GM23338 (cell line): Measurements from ENCODE around the gene GJC2. TPM values are rescaled to one million over a fixed set of nuclear protein-coding genes. Genes with fewer than 3 reads are reported as not detected.

Experiments used
- ATAC-seq: fragments of 200-7000 bp; cut with Tn5 transposase; 3 replicates; pipeline ENCODE4 v1.9.1; 2020
- DNase-seq: peaks from one replicate; pipeline ENCODE4 v3.0.0-alpha.2; 2015; ENCODE audit warnings: low spot score
- H2AFZ ChIP-seq: fragments of 200-600 bp; sonication (generic); 2 replicates; pipeline ENCODE4 v1.8.0; 2016; ENCODE audit warnings: antibody characterized with exemption, mild to moderate bottlenecking, moderate library complexity
- H3F3A ChIP-seq: fragments of 200-600 bp; sonication (generic); replicated peaks from 2 replicates; pipeline ENCODE4 v1.8.0; 2017; ENCODE audit warnings: antibody characterized with exemption, mixed run types, low read depth
- H3K27ac ChIP-seq: fragments of 200-600 bp; sonication (generic); 2 replicates; pipeline ENCODE4 v1.6.1; 2016; ENCODE audit warnings: low read depth
- H3K27me3 ChIP-seq: fragments of 200-600 bp; sonication (generic); 2 replicates; pipeline ENCODE4 v1.8.0; 2016; ENCODE audit warnings: mild to moderate bottlenecking, mixed run types, moderate library complexity; ENCODE audit not compliant: insufficient read depth
- H3K36me3 ChIP-seq: fragments of 200-600 bp; sonication (generic); 2 replicates; pipeline ENCODE4 v1.8.0; 2016; ENCODE audit warnings: mild to moderate bottlenecking; ENCODE audit not compliant: insufficient read depth
- H3K4me1 ChIP-seq: fragments of 200-600 bp; sonication (generic); 2 replicates; pipeline ENCODE4 v1.8.0; 2016; ENCODE audit warnings: mild to moderate bottlenecking, moderate library complexity; ENCODE audit not compliant: insufficient read depth
- H3K4me2 ChIP-seq: fragments of 200-600 bp; sonication (generic); 2 replicates; pipeline ENCODE4 v1.7.1; 2017; ENCODE audit warnings: mixed run types
- H3K4me3 ChIP-seq: fragments of 200-600 bp; sonication (generic); 2 replicates; pipeline ENCODE4 v1.6.1; 2016; ENCODE audit warnings: mixed run types
- H3K79me2 ChIP-seq: fragments of 200-600 bp; sonication (generic); replicated peaks from 2 replicates; pipeline ENCODE4 v1.8.0; 2017; ENCODE audit warnings: mild to moderate bottlenecking; ENCODE audit not compliant: insufficient read depth
- H3K9me2 ChIP-seq: fragments of 200-600 bp; sonication (generic); 2 replicates; pipeline ENCODE4 v1.8.0; 2017; ENCODE audit not compliant: insufficient read depth
- H4K20me1 ChIP-seq: fragments of 200-600 bp; sonication (generic); replicated peaks from 2 replicates; pipeline ENCODE4 v1.8.0; 2017; ENCODE audit warnings: mild to moderate bottlenecking; ENCODE audit not compliant: insufficient read depth
- H3K27ac Mint-ChIP-seq: 2 replicates; pipeline ENCODE4 v1.8.0; 2020; ENCODE audit warnings: inconsistent platforms, mild to moderate bottlenecking, moderate library complexity, mixed read lengths
- H3K27me3 Mint-ChIP-seq: 3 replicates; pipeline ENCODE4 v1.8.0; 2022; ENCODE audit warnings: low read depth, mild to moderate bottlenecking, moderate library complexity, mixed read lengths, inconsistent platforms; ENCODE audit not compliant: insufficient read depth, poor library complexity
- H3K36me3 Mint-ChIP-seq: 3 replicates; pipeline ENCODE4 v1.8.0; 2021; ENCODE audit warnings: low read depth, mild to moderate bottlenecking, inconsistent platforms, moderate library complexity, mixed read lengths
- H3K4me1 Mint-ChIP-seq: 3 replicates; pipeline ENCODE4 v1.8.0; 2020; ENCODE audit warnings: mild to moderate bottlenecking, inconsistent platforms, mixed read lengths
- H3K4me3 Mint-ChIP-seq: 3 replicates; pipeline ENCODE4 v1.8.0; 2021; ENCODE audit warnings: moderate library complexity, mild to moderate bottlenecking, inconsistent platforms, mixed read lengths
- H3K9me3 Mint-ChIP-seq: 3 replicates; pipeline ENCODE4 v1.8.0; 2020; ENCODE audit warnings: moderate library complexity, mild to moderate bottlenecking, inconsistent platforms, mixed read lengths
- CREB1 ChIP-seq: fragments of 250-450 bp; sonication (Bioruptor Pico); IDR thresholded peaks from 2 replicates; pipeline ENCODE4 v1.5.0; 2020; ENCODE audit warnings: low read depth, mild to moderate bottlenecking, moderate library complexity
- EZH2 ChIP-seq: fragments of 200-600 bp; sonication (generic); IDR thresholded peaks from one replicate; pipeline ENCODE4 v1.8.0; 2017; ENCODE audit warnings: antibody characterized with exemption, mild to moderate bottlenecking, low read depth; ENCODE audit not compliant: unreplicated experiment
- EZH2phosphoT487 ChIP-seq: fragments of 200-600 bp; sonication (generic); IDR thresholded peaks from one replicate; pipeline ENCODE4 v1.8.1; 2018; ENCODE audit warnings: antibody characterized with exemption; ENCODE audit not compliant: unreplicated experiment
- JUNB ChIP-seq: IDR thresholded peaks from one replicate; pipeline ENCODE4 v1.6.1; 2016; ENCODE audit warnings: antibody characterized with exemption; ENCODE audit not compliant: unreplicated experiment
- NANOG ChIP-seq: IDR thresholded peaks from 2 replicates; pipeline ENCODE4 v1.6.1; 2016; ENCODE audit warnings: antibody characterized with exemption, borderline replicate concordance
- POLR2AphosphoS5 ChIP-seq: IDR thresholded peaks from 2 replicates; pipeline ENCODE4 v1.6.1; 2016; ENCODE audit warnings: antibody characterized with exemption, low read depth
- ZNF114 ChIP-seq: fragments of 250-450 bp; sonication (Bioruptor Pico); IDR thresholded peaks from 2 replicates; pipeline ENCODE4 v1.5.0; 2020; ENCODE audit warnings: mild to moderate bottlenecking, moderate library complexity
- ZNF331 ChIP-seq: fragments of 250-450 bp; sonication (Bioruptor Pico); IDR thresholded peaks from 2 replicates; pipeline ENCODE4 v1.5.0; 2020; ENCODE audit warnings: low read depth, mild to moderate bottlenecking, moderate library complexity
- polyA plus RNA-seq: library from polyadenylated mRNA; unstranded; fragments of >200 nt; fragmentation: Nextera tagmentation; extraction: Ambion mirVana; gene quantifications from 2 replicates; pipeline ENCODE4 v1.2.1, GENCODE V29; 2016
- total RNA-seq: library from RNA; depleted of rRNA; stranded (reverse); fragments of >200 nt; shearing (Covaris generic); gene quantifications from 2 replicates; pipeline ENCODE4 v1.2.3, GENCODE V29; 2014
- TF ChIP-seq, protein P1 (sequence below), 2 experiments: fragments of 200-600 bp in 1 of 2; sonication (generic) in 1 of 2; conservative IDR thresholded peaks; 2 replicates each; pipeline versions ENCODE4 v1.5.1 to v1.6.1; 2016 to 2017; ENCODE audit warnings: antibody characterized with exemption in 2 of 2, low read depth in 2 of 2, mild to moderate bottlenecking in 2 of 2, moderate library complexity in 1 of 2
- TF ChIP-seq, protein P2 (sequence below): fragments of 250-450 bp; sonication (Bioruptor Pico); IDR thresholded peaks from 2 replicates; pipeline ENCODE4 v1.5.0; 2020; ENCODE audit warnings: mild to moderate bottlenecking, moderate library complexity

GJC2 gene
- total and polyA plus RNA-seq, 2 experiments from 2014 or later = 0.15 to 1.2 TPM

DNA sequence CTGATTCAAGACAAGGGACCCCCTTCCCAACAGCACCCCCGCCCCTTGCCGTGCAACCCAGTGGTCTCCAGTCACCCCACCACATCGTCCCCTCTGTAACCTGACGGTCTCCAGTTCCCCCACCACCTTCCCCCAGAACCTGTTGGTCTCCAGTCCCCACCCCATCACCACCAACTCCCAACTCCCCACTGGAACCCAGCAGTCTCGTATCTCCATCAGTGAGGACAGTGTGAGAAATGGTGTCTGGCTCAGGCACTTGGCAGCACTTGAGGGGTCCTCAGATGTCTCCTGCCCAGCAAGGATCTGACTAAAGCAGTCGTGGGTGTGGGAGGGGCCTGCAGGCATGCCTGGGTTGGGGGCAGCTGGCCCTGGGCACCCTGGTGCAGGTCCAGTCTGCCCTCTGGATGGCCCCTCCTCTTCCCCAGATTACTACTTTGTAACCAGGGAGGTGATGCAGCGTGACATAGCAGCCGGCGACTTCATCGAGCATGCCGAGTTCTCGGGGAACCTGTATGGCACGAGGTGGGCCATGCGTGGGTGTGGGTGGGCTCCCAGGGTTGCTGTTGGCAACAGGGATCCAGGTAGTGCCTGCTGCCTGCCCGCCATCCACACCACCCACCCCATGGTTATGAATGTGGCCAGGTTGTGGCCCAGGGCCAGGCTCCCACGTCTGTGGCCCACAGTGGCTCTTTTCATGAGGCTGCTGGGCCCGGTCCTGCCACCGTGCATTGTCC, 3.1 kb upstream of the GJC2 start:
- Mint-ChIP-seq H3K27ac (no peak overlapping the region), H3K36me3 (no peaks in the 10 kb centered on the region; the same call in 1 of the 3 replicates), H3K4me1 (peaks cover 3% of the 10 kb centered on the region; the same call in 2 of the 3 replicates), H3K9me3 (no peaks in the 10 kb centered on the region; the same call in 2 of the 3 replicates), H3K27me3 (peaks cover 12% of the 10 kb centered on the region), H3K4me3 (no peak overlapping the region)
- no peak for TF ChIP-seq NANOG
- Histone ChIP-seq H2AFZ (no peak overlapping the region), H3K79me2 (peaks cover 25% of the 10 kb centered on the region), H4K20me1 (no peaks in the 10 kb centered on the region), H3K4me1 (no peaks in the 10 kb centered on the region; the same call in 1 of the 2 replicates), H3F3A (no peaks in the 10 kb centered on the region), H3K27ac (no peak overlapping the region), H3K9me2 (no peaks in the 10 kb centered on the region), H3K27me3 (no peaks in the 10 kb centered on the region), H3K4me2 (no peak overlapping the region), H3K36me3 (no peaks in the 10 kb centered on the region), H3K4me3 (no peak overlapping the region)
- DNase-seq (no peak), ATAC-seq (no peak)

DNA sequence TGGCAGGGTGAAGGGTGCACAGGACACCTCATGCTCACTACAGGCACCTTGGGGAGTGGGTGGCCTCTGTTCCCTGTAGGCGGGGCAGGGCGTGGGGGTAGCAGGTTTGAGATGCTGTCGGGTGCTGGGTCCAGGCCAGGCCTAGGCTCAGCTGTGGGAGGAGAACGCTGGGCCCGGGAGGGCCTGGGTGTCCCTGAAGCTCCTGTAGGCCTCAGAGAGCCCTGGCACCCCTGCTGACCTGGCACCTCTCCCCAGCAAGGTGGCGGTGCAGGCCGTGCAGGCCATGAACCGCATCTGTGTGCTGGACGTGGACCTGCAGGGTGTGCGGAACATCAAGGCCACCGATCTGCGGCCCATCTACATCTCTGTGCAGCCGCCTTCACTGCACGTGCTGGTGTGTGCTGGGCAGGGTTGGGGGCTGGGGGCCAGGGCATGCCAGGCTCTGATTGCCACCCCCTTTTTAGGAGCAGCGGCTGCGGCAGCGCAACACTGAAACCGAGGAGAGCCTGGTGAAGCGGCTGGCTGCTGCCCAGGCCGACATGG, 2.5 kb upstream of the GJC2 start:
- H3K4me2 ChIP-seq = no peak overlapping the region
- H3K9me2 ChIP-seq = no peaks in the 10 kb centered on the region
- H3K27ac ChIP-seq = no peak overlapping the region
- DNase-seq (no peak), ATAC-seq (no peak)
- H3K27ac Mint-ChIP-seq = no peak overlapping the region
- peaks cover 19% of the 10 kb centered on the region for H3K79me2 ChIP-seq
- no peaks in the 10 kb centered on the region; the same call in 2 of the 3 replicates for H3K9me3 Mint-ChIP-seq
- H3K4me3 ChIP-seq = no peak overlapping the region
- H3K27me3 Mint-ChIP-seq = peaks cover 13% of the 10 kb centered on the region
- H3K27me3 ChIP-seq = no peaks in the 10 kb centered on the region
- H3K4me1 ChIP-seq = no peaks in the 10 kb centered on the region
- H3K4me1 Mint-ChIP-seq = peaks cover 3% of the 10 kb centered on the region; the same call in 2 of the 3 replicates
- no peaks in the 10 kb centered on the region; the same call in 1 of the 3 replicates for H3K36me3 Mint-ChIP-seq
- H4K20me1 ChIP-seq = no peaks in the 10 kb centered on the region
- no peaks in the 10 kb centered on the region for H3F3A ChIP-seq
- H3K36me3 ChIP-seq = no peaks in the 10 kb centered on the region
- no peak overlapping the region for H2AFZ ChIP-seq
- H3K4me3 Mint-ChIP-seq = no peak overlapping the region
- TF ChIP-seq ZNF331 = no peak
- no peak for TF ChIP-seq JUNB
- no peak for TF ChIP-seq EZH2
- TF ChIP-seq, protein P1, sequence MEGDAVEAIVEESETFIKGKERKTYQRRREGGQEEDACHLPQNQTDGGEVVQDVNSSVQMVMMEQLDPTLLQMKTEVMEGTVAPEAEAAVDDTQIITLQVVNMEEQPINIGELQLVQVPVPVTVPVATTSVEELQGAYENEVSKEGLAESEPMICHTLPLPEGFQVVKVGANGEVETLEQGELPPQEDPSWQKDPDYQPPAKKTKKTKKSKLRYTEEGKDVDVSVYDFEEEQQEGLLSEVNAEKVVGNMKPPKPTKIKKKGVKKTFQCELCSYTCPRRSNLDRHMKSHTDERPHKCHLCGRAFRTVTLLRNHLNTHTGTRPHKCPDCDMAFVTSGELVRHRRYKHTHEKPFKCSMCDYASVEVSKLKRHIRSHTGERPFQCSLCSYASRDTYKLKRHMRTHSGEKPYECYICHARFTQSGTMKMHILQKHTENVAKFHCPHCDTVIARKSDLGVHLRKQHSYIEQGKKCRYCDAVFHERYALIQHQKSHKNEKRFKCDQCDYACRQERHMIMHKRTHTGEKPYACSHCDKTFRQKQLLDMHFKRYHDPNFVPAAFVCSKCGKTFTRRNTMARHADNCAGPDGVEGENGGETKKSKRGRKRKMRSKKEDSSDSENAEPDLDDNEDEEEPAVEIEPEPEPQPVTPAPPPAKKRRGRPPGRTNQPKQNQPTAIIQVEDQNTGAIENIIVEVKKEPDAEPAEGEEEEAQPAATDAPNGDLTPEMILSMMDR (conservative IDR thresholded peaks at IDR 0.05; ENCODE audit: low read depth in 2 of 2) = no peak
- TF ChIP-seq CREB1 (CRISPR knock-in tag) = no peak
- TF ChIP-seq NANOG = no peak
- TF ChIP-seq EZH2phosphoT487 = no peak
- TF ChIP-seq POLR2AphosphoS5 = no peak
- TF ChIP-seq ZNF114 = no peak
- TF ChIP-seq, protein P2, sequence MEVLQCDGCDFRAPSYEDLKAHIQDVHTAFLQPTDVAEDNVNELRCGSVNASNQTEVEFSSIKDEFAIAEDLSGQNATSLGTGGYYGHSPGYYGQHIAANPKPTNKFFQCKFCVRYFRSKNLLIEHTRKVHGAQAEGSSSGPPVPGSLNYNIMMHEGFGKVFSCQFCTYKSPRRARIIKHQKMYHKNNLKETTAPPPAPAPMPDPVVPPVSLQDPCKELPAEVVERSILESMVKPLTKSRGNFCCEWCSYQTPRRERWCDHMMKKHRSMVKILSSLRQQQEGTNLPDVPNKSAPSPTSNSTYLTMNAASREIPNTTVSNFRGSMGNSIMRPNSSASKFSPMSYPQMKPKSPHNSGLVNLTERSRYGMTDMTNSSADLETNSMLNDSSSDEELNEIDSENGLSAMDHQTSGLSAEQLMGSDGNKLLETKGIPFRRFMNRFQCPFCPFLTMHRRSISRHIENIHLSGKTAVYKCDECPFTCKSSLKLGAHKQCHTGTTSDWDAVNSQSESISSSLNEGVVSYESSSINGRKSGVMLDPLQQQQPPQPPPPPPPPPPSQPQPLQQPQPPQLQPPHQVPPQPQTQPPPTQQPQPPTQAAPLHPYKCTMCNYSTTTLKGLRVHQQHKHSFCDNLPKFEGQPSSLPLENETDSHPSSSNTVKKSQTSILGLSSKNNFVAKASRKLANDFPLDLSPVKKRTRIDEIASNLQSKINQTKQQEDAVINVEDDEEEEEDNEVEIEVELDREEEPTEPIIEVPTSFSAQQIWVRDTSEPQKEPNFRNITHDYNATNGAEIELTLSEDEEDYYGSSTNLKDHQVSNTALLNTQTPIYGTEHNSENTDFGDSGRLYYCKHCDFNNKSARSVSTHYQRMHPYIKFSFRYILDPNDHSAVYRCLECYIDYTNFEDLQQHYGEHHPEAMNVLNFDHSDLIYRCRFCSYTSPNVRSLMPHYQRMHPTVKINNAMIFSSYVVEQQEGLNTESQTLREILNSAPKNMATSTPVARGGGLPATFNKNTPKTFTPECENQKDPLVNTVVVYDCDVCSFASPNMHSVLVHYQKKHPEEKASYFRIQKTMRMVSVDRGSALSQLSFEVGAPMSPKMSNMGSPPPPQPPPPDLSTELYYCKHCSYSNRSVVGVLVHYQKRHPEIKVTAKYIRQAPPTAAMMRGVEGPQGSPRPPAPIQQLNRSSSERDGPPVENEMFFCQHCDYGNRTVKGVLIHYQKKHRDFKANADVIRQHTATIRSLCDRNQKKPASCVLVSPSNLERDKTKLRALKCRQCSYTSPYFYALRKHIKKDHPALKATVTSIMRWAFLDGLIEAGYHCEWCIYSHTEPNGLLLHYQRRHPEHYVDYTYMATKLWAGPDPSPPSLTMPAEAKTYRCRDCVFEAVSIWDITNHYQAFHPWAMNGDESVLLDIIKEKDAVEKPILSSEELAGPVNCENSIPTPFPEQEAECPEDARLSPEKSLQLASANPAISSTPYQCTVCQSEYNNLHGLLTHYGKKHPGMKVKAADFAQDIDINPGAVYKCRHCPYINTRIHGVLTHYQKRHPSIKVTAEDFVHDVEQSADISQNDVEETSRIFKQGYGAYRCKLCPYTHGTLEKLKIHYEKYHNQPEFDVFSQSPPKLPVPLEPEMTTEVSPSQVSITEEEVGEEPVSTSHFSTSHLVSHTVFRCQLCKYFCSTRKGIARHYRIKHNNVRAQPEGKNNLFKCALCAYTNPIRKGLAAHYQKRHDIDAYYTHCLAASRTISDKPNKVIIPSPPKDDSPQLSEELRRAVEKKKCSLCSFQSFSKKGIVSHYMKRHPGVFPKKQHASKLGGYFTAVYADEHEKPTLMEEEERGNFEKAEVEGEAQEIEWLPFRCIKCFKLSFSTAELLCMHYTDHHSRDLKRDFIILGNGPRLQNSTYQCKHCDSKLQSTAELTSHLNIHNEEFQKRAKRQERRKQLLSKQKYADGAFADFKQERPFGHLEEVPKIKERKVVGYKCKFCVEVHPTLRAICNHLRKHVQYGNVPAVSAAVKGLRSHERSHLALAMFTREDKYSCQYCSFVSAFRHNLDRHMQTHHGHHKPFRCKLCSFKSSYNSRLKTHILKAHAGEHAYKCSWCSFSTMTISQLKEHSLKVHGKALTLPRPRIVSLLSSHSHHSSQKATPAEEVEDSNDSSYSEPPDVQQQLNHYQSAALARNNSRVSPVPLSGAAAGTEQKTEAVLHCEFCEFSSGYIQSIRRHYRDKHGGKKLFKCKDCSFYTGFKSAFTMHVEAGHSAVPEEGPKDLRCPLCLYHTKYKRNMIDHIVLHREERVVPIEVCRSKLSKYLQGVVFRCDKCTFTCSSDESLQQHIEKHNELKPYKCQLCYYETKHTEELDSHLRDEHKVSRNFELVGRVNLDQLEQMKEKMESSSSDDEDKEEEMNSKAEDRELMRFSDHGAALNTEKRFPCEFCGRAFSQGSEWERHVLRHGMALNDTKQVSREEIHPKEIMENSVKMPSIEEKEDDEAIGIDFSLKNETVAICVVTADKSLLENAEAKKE (CRISPR knock-in tag) = no peak
